NCI-H2107 treated with DMSO at 0.1 percent for 48 hours (cell line): ENCODE measurements around the gene PPP2R2D.

Experiments
- DNase-seq: peaks from one replicate; lab custom pipeline; 2025; ENCODE audit not compliant: unreplicated experiment; lab: John Stamatoyannopoulos, UW

Gene PPP2R2D

DNA sequence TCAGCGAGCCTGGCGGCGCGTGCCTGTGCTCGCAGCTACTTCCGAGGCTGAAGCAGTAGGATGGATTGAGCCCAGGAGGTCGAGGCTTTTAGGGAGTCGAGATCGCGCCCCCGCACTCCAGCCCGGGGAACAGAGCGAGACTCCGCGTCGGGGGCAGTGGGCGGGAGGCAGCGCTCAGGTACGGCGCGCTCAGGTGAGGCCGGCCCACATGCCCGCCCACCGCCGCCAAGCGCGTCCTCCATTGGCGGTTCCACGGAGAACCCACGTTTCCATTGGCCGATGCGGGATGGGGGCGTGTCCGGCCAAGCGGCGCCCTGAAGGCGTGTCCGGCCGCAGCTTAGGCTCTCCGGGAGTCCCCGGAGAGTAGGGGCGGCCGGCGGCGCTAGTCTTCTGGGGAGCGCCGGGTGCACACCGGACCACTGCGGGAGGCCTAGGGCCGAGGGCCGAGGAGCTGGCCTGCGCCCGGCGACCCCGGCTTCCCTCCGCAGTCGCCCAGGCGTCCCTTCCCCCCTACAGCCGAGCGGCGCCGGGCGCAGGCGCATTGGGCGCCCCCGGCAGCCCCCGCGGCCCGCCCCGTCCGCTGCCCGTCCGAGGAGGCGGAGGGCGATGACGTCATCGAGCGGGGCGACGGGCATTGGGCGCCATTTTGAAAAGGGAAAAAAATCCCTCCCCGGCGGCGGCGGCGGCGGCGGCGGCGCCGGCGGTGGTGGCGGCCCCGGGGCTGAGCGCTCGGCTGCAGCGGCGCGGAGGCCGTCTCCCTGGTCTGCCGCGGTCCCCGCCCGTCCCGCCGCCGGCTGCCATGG is at the start of gene PPP2R2D:
PPP2R2D (plus strand) TSS at position 659 of the 803 bp plus-strand sequence; CDS start at position 800, 141 bp downstream.
- DNase-seq = peak; percentile 51

DNA sequence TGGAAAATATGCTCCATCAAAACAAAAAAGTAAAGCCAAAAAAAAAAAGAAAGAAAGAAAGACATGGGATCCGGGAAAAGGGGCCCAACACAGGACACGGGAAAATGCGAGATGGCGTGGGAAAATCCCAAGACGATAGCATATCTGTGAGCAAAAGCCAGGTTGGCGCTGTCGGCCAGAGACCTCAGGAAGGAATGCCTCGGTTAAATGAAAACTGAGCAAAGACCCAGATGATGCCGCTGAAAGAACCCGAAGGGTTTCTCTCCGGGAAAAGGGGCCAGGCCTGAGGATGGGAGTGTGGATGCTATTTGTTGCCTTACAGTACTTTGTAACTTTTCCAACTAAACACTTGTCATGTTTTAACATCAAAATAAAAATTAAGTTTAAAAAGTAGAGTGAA is 49.5 kb upstream of the PPP2R2D start:
- no peak for DNase-seq

DNA sequence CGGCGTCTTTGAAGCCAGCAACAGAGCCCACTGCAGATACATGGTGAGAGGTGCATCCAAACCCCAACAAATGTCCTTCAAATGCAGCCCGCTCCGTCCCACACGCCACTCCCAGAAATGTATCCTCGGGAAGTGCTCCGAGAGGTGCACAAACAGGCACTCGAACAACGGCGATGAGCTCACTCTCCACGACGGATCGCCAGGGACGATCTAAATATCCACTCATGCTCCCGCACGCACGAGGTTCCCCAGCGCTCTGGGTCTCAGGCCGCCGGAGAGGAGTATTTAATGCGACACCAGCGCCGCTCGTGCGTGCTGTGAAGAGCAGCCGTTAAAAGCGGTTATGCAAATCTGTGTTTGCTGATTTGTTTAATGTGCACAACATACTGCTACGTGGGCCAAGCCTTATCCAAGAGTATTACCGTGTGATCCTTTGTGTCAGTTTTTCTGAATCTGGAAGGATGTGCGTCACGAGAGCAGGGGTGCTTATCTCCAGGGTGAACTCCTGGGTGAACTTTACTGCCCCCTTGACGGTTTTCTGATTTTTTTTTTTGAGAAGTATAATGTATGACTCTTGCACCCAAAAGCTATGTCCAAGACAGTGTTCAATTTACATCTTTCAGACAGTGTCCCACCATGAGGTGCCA is 48.5 kb upstream of the PPP2R2D start:
- no peak for DNase-seq

DNA sequence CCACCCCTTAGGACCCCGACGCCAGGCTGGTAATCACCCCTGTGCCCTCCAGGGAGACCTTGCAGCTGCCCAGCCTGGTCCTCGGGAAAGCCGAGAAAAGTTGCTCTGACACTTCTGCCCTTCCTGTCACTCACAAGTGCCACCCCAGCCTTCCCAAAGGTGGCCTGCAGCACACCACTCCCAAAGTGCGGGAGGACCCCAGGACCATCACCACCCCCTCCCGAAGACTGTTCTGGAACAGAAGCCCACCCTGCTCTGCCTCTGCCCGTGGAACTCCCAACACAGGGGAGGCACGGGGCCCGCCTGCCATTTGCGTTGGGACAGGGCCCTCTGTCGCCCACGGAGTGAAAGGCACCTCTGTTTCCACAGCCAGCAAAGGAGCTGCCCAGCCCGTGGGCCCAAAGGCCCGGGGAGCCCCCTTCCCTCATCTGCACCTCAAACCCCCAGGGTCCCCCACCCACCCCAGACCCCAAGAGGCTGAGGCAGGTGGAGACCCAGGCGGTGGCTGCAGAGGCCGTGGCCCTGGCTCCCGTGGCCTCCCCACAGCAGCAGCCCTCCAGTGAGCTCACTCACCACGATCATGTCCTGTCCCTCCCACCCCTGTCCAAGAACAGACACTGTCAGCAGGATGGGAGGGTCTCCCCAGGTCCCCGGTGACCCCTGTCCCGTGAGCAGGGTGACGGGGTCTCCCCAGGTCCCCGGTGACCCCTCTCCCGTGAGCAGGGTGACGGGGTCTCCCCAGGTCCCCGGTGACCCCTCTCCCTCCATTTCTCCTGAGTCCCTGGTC is 47.8 kb upstream of the PPP2R2D start:
- DNase-seq = no peak

DNA sequence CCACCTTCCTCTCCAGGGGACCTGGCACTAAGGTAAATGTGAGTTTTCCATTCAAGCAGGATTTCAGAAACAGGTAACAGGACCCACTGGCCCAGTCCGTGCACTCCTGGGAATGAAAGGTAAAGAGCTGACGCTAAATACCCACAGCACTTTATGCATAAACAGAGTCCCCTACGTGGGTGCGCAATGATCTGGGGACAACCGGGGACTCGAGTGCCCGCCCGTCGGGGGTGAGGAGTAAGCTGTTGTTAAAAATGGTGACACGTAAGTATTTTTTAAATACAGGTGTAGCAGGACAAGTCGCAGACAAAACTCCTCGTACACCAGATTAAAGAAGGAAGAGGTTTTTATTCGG is 47.2 kb upstream of the PPP2R2D start:
- no peak for DNase-seq

DNA sequence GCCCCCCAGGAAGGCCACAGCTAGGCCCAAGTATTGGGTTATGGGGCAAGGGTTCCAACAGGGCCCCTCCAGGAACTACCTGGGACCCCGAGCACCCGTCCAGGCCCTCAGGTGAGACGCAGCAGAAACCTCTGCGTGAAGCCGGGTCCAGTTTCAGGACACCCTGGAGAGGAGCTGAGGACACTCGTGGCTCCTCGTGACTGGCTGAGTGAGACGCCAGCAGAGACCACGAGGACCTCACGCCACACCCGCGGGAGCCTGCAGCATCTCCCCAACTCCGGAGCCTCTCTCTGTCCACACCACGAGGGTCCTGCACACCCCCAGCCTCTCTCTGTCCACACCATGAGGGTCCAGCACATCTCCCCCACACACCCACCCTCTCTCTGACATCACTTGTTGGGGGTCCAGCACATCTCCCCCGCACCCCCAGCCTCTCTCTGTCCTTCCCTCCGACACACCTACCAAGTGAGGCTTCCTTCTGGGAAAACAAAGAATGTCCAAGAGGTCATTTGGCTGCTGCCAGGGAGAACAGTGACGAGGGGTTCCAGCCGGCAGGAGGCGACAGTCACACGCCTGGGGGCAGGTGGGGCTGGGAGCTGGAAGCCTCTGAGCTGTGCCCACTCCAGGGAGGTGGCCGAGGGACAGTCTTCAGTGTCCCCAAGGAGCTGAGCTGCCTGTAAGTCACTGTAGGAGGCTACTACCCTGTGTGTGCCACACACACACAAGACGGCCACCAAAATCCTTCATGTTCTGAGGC is 46.1 kb upstream of the PPP2R2D start:
- no peak for DNase-seq

DNA sequence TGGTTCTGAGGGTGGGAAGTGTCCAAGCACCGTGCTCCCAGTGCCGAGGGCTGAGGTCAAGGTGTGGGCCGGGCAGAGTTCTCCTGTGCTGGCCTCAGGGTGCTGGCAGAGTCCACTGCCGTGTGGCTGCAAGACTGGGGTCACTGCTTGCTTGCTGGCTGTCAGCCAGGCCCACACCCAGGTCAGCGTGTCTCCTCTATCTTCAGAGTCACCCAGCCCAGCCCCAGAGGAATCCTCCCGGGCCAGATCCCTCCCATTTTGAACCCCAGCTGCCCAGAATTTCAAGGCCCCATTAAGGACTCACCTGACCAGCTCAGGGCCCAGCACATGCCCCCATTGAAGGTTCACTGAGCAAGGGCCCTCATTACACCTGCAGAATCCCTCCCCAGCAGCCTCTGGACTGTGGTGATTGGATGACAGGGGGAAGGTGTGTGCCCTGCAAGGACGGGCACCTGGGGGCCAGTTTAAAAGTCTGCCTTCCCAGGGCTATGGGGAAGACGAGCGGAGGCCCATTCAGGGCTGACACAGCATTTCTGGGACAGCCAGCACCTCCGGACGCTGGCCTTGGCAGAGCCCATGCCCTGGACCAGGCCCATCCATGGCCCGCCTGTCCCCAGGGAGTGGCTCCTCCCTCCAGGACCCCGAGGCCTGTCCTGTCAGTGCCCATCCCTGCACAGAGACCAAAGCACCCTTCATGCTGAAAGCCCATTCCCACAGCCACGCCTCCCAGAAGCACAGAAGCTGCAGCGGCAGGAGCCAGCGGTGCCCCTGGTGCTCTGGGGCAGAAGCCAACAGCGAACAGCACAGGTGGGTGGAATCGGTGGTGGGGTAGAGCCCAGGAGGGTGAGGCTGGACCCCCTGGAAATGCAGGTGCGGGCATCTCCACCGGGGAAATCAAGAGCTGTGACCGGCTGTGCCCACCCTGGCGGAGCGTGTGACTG is 45.1 kb upstream of the PPP2R2D start:
- no peak for DNase-seq

DNA sequence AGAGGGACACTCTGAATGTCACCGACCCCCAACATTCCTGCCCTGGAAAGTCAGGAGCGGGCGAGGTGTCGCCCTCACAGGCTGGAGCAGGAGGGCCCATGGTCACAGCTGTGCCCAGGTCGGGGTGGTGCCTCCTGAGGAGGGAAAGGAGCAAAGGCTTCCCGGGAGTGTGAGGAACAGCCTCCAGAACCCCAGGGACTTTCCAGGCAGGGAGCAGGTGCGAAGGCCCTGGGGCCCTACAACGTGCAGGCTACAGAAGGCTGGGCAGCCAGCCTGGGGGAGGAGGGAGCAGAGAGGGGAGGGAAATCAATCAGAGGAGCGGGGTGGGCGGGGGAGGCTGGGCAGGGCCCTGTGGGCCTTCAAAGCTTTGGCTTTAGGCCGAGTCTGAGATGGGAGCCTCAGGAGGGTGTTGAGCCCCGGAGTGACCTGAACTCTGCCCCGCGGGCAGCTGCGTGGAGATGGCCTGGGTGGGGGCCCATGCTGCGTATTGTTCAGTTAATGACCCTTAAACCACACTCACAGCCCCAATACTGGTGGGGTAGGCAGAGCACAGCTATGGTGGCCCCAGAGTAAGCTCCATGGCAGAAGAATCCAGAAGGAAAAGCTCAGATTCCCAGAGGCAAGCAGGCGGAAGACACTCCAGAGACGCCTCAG is 44.2 kb upstream of the PPP2R2D start:
- no peak for DNase-seq

DNA sequence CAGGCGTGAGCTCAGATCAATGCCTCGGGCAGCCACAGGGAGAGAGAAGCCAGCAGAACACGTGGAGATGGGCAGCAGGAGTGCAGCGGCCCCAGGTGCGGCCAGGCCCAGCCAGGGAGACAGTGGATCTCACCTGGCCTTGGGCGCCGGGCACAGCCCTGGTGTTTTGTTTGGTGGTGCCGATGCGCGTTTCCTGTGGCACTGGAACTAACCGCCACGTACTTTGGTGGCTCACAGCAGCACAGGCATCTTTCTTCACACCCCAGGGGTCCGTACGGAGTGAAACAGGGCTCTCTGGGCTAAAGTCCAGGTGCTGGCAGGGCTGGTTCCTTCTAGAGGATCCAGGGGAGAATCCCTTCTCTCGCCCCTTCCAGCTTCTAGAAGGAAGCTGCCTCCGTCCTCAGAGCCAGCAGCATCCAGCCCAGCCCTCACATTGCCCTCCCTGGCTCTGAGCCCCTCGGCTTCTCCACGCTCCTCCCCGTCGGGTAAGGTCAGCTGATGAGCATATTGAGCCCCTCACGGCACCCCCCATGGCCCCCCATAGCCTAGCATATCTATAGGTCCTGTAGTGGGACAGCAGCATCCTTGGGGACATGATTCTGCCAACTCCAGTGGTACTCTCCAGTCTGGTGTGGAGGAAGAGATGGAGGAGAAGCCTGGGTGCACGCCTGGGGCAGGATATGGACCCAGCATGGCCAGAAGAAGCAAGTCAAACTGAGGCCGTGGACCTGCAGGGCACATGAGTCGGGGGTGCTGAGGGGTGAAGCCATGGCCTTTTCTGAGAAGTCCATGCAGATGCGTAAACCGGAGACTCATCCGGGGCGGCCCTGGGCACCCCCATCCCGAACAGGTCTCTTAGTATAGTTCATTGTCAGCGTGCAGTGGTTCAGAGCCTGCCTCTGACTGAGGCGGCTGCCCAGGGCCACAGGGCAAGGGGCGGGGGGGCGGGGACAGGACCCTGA is 43.4 kb upstream of the PPP2R2D start:
- no peak for DNase-seq

DNA sequence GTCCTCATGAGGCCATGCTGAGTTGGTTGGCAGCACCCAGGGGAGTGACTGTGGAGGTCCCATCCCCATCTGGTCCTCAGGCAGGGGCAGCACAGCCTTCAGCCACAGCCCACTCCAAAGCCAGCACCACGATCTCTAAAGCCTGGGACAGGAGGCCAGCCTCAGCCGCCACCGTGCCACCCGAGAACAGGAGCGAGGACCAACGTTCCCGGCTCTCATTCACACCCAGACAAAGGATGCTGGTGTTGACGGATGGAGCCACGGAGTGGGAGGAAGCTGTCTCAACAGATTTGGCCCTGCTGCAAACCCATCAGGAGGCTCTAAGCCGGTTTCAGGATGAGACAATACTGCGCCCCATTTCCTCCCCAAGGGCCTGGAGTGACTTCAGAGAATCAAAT is 42.7 kb upstream of the PPP2R2D start:
- no peak for DNase-seq

DNA sequence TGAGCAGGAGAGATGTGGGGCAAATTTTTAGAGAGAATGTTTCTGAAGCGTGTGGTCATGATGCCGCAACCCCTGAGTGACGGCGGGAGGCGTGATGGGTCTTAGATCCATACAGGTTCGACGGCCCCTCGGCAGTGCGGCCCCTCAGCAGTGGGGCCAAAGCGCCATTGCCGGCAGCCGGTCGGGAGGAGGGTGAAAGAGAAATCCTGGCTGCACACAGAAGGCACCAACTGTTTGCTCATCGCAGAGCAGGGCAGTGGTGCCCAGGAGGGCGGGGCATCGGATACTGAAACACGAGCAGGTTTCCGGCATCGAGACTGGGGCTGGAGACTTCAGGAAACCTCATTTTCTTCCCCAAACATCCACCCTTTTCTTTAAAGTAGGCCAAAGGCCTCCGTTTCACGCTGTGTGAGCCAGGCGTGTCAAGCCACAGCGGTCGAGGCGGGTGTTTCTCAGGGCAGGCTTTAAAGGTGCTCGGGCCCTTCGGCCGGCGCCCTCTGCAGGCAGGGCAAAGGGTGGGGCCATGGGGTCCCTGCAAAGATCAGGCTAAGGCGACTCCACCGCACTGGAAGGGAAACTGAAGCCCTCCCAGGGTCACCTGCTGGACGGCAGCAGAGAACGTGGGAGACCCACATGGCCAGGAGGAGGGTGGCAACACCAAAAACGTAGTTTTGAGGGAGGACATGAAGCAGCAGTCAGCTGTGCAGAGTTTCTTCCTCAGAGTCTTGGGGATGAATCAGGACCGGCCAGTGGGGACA is 42.0 kb upstream of the PPP2R2D start:
- no peak for DNase-seq

DNA sequence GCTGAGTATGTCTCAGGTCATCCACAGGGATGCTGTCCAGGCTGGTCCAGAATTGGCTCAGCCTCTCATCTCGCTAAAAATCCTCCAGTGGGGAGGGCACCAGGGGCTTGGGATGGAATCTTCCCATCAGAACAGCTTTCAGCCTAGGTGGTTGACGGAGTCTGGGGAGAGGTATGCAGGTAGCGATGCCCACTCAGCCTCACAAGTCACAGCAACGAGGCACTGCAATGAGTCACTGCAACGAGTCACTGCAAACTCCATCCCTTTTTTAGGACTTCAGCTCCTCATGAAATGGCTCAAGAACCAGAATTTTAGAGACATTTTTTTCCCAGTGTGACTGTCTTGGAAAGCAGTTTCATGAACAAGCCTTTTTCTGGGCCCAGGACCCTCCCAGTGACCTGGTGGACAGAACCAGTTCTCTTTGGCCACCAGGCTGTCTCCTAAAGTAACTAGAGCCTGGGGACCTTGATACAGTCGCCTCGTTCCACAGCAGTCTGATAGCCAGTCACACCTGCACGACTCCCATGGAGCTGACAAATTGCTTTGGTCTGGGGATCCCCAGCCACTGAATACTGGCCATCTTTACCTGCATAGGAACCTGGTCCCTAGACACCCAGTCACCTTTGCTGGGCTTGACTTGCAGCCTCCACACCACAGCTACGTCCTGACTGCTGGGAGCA is 41.3 kb upstream of the PPP2R2D start:
- no peak for DNase-seq

DNA sequence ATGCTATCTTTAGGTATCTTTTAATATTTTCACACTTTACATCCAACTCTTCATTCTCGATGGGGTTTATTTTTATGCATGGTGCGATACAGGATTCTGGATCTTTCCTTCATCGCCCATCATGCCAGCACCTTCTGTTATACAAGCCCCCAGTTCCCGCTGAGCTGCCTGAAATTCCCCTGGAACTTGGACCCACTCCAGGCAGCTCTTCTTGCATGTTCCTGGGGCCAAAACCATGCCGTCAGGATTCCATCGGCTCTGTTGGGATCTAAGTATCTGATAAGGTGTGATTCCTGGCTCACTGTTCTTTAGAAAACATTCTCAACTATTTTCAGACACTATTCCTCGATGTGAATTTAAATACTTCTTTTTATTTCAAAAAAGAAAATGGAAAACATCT is 40.5 kb upstream of the PPP2R2D start:
- no peak for DNase-seq

DNA sequence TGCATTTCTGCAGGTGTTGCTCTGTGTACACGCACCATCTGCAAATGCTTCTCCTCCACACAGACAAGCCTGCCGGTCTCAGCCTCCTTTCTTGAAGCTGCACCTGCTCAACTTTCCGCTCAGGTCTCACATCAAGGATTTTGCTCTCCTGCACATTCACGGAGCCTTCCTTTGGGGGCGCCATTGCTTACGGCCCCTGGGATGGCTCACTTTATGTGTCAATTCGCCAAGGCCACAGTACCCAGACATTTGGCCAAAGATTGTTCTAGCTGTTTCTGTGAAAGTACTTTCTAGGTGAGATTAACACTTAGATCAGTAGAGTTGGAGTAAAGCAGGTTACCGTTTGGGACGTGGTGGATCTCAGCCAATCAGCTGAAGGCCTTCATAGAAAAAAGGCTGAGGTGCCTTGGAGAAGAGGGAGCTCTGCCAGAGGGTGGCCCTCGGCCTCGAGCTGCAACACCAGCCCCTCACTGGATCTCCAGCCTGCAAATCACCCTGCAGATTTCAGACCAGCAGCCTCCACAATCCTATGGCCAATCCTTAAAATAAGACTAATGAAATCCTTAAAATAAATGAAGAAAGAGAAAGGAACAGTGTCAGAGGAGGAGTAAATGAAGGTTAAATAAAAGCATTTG is 39.9 kb upstream of the PPP2R2D start:
- peak; percentile 0 for DNase-seq

DNA sequence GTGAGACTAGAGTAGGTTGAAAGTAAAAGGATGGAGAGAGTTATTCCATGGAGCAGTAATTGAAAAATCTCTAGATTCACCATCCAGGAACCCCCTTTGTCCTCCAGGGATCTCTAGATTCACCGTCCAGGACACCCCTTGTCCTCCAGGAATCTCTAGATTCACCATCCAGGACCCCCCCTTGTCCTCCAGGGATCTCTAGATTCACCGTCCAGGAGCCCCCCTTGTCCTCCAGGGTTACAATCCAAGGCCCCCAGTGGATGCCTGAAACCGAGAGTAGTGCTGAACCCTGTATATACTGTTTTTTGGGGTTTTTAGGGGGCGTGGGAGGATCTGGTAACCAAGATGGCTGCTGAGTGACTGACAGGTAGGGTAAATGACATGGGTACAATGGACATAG is 38.3 kb upstream of the PPP2R2D start:
- DNase-seq = no peak

DNA sequence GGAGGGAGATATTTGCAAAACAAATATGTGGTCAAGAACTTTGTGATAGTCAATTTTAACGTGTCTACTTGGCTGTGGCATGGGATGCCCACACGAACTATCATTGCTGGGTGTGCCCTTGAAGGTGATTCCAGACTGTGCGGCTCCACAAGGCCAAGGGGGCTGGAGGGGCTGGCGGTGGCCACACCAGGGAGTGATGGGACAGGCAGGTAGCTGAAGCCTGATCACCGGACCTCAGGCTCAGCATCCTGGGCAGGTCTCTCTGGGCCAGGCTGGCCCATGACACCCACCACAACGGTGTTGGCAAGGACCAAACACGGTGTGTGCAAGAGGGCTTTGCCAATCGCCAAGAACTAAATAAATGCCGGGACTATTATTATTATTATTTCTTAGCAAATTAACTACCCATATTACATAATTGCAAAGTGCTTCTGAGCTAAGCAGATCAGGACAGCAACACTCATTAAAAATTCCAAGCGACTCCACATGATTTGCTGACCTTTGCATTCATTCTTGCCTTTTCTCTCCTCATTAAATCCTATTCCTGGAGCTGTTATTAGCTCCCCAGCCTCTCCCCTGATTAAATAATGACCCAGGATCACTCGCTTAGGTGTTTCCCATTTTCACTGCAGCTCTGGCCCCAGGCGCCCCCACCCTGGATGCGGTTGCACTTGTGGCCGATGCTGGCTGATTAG is 35.4 kb upstream of the PPP2R2D start:
- DNase-seq = no peak
